NCI-H510A (cell line): ENCODE measurements around the gene CNIH1.
"Not testable (repeated sequence)": the region's sequence is repeated elsewhere in the genome, so short reads cannot be mapped to it uniquely, and the experiment has no call there.

Experiments
- DNase-seq: peaks from one replicate; lab custom pipeline; 2025; lab: John Stamatoyannopoulos, UW

The CNIH1 gene

DNA sequence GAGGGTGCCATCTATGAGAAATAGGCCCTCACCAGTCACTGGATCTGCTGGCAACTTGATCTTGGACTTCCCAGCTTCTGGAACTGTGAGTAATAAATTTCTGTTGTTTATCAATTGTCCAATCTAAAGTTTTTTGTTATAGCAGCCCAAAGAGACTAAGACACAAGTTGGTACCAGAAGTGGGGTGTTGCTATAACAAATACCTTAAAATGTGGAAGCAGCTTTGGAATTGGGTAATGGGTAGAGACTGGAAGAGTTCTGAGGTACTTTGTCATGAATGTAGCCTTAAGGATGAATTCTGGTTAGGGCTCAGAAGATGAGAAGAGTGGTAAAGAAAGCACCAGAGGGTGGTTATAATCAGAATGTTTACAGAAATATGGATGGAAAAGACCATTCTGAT lies 26.1 kb upstream of the CNIH1 start:
- no peak for DNase-seq

DNA sequence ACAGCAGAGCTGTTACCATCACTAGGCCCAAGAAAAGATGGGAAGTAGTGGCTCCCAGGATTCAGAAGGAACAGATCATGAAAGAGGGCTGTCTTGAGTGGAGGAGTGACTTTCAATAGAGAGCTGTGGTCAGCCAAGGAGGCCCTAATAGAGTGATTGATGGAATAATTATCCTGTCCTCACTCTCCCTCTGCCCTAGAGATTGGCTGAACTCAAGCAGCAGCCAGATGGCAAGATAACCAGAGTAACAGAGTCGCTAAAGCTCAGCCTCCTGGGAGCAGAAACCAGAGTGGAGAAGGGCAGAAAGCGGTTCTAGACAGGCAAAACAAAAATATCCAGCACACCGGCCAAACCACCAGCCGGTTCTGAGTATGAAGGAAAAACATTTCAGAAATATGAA lies 24.5 kb upstream of the CNIH1 start:
- no peak for DNase-seq

GRCh38 chr14:54462048-54462447 lies 20.9 kb upstream of the CNIH1 start:
- no peak for DNase-seq

DNA sequence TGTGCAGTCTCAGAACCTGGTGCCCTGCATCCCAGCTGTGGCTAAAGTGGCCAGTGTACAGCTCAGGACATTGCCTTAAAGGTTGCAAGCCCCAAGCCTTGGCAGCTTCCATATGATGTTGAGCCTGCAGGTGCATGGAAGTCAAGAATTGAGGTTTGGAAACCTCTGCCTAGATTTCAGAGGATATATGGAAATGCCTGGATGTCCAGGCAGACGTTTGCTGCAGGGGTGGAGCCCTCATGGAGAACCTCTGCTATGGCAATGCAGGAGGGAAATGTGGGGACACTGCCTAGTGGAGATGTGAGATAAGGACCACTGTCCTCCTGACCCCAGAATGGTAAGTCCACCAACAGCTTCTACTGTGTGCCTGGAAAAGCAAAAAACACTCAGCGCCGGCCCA lies 17.9 kb upstream of the CNIH1 start:
- no peak for DNase-seq

DNA sequence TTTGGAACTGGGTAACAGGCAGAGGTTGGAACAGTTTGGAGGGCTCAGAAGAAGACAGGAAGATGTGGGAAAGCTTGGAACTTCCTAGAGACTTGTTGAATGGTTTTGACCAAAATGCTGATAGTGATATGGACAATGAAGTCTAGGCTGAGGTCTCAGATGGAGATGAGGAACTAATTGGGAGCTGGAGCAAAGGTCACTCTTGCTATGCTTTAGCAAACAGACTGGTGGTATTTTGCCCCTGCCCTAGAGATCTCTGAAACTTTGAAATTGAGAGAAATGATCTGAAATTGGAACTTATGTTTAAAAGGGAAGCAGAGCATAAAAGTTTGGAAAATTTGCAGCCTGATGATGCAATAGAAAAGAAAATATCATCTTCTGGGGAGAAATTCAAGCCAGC lies 17.4 kb upstream of the CNIH1 start:
- DNase-seq, result not testable (repeated sequence)

GRCh38 chr14:54457609-54457996 lies 16.4 kb upstream of the CNIH1 start:
- DNase-seq, result no peak

GRCh38 chr14:54456820-54457608 lies 15.8 kb upstream of the CNIH1 start:
- DNase-seq, result not testable (repeated sequence)

- no peak for DNase-seq
Observed at GRCh38 chr14:54455363-54455762, 14.2 kb upstream of the CNIH1 start.

- not testable (repeated sequence) for DNase-seq
Observed at GRCh38 chr14:54453990-54454389, 12.8 kb upstream of the CNIH1 start.

- DNase-seq, result no peak
Observed at GRCh38 chr14:54453252-54453651, 12.1 kb upstream of the CNIH1 start.

DNA sequence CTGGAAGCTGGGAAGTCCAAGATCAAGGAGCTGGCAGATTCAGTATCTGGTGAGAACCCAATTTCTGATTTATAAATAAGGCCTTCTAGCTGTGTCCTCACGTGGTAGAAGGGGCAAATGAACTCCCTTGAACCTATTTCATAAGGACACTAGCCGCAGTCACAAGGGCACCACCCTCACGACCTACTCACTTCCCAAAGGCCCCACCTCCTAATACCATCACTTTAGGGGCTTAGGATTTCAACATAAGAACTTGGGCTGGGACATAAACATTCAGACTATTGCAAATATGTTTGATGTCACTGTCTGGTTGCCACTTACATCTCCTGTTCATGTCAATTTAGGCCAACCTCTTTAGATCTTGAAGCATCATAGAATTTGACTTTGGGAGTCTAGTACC lies 10.8 kb upstream of the CNIH1 start:
- no peak for DNase-seq

- no peak for DNase-seq
Observed at GRCh38 chr14:54451121-54451601, 10.0 kb upstream of the CNIH1 start.

DNA sequence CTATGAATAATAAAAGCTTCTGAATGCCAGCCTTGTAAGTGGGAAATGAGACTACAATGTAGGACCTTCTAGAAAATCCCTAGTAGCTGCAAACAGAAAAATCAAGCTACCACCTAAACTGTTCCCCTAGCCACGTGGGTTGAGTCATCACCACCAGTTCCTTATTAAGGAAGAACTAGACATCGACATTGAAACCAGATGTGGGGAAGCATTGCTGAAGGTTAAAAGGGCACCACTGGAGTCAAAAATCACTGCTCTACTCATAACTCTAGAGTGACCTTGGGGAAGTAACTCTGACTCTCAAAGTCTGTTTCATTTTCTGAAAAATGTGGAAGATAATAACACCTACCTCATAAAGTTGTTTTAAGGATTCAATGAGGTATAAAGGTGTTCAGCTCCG lies 9.4 kb upstream of the CNIH1 start:
- DNase-seq, result no peak

DNA sequence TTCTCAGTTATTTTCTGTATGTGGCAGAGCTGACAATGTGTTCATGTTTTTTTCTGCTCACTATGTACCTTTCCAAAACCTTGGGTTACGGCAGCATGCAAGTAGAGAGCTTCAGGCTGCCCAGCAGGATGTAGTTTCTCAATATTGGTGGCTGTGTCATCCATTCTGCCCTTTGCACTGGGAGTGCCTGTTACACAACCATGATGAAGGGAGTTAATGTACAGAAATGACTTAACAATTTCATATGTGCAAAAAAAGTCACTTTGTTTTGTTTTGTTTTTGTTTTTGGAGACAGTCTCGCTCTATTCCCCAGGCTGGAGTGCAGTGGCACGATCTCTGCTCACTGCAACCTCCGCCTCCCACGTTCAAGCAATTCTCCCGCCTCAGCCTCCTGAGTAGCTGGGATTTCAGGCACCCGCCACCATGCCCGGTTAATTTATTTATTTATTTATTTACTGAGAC lies 6.1 kb upstream of the CNIH1 start:
- DNase-seq, result no peak

DNA sequence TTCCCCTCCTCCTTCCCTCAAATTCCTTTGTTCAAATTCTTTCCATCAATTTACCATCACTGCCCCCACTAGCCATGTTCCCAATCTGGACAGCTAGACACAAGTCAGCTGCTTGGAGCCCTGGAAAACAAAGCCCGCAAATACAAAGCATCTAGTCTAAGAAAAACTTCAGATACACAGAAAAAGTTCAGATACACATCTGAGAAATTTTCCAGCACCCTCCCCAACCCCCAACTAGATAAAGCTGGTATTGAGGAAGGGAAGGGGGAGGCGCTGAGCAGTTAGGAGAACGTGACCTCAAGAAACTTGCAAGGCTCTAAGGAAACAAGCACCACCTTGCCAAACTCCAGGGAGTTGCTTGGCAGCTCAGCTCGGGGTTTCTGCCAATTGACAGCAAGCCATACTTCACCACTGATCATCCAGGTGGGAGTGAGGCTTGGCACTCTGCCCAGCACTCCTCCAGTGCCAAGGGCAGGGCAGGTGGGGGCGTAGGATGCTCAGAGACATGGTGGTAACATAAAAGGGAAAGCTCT lies 5.1 kb upstream of the CNIH1 start:
- peak; percentile 44 for DNase-seq

DNA sequence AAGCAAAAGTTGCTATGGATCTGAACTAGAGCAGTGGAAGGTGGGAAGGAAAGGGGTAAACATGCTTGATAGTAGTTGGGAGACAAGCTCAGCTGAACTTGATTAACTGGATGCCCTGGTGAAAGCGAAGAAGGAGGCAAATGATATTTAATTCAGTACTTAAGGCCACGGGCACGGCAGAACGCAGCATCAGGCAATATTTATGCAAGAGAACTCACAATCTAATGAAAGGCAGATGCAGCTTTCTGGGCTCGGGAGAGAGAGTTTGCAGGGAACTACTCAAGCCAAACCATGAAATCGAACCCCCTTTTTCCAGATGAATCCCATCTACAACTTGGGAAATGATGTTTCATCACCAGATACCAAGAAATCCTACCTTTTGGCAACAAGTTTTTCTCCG lies 3.5 kb upstream of the CNIH1 start:
- no peak for DNase-seq

- no peak for DNase-seq
Observed at GRCh38 chr14:54443981-54444380, 2.8 kb upstream of the CNIH1 start.

- DNase-seq, result not testable (repeated sequence)
Observed at GRCh38 chr14:54442961-54443360, 1.8 kb upstream of the CNIH1 start.

- no peak for DNase-seq
Observed at GRCh38 chr14:54440476-54440872, 700 bp downstream of the CNIH1 start.

- DNase-seq, result no peak
Observed at GRCh38 chr14:54440037-54440436, 1.1 kb downstream of the CNIH1 start.

DNA sequence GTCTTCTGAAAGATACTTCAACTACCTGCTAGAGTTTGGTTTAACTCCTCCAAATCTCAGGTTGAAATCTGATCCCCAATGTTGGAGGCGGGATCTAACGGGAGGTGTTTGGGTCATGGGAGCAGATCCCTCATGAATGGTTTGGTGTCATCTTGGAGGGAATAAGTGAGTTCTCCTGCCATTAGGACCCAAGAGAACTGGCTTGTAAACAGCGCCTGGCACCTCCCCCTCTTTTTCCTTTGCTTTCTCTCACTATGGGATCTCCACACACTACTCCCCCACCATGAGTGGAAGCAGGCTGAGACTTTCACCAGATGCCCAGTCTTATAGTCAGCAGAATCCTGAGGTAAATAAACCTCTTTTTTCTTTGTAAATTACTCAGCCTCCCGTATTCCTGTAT lies 2.5 kb downstream of the CNIH1 start:
- DNase-seq, result no peak

- DNase-seq, result not testable (repeated sequence)
Observed at GRCh38 chr14:54437954-54438353, 3.2 kb downstream of the CNIH1 start.

DNA sequence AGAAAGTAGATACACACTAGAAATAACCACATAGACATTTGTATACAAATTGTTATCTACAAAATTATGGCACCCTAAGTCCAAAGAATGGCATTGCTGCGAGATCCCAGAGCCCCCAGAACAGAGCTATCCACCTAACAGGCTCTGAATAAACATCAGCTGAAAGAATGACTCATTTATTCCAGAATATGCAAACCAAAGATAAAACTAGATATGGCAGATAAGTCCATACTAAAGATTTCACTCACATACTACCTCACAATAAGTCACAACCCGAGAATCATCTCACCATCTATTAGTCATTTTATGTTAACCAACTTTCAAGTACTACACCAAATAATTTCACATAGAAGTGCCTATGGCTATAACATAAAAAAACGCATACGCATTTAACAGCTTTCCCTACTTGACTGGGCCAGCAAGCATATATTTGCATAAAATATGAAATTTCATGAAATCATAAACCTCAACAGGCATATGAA lies 5.6 kb downstream of the CNIH1 start:
- DNase-seq, result no peak

DNA sequence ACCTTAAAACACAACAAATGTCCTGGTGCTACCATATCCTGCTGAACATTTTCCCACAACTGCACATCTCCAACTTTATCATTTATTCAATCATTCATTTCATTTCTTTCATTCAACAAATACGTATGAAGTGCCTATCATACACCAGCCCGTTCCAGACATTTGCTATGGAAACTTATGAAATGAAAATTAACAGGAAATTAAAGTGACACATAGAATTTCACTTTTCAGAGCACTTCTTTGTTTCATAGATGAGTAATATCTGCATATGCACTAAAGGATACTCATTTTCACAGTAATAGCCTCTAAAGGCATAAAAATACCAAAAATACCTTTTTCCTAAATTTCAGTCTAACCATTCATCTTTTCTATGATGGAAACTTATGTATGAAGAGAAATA lies 12.6 kb downstream of the CNIH1 start:
- no peak for DNase-seq
